Esophagus muscularis mucosa (tissue), 4 donors: ENCODE measurements around the gene PTPRN2. TPM values are rescaled to one million over a fixed set of nuclear protein-coding genes. Genes with fewer than 3 reads are reported as not detected.

ENCODE experiments used
- DNase-seq: peaks from one replicate; pipeline ENCODE4 v3.0.0-alpha.2; 2017; ENCODE audit errors: extremely low spot score
- H3K27ac ChIP-seq, 4 donors: fragments of 200-600 bp; sonication (generic); replicated peaks in 1 of 4; 1 replicate in 3 of 4; 2 replicates in 1 of 4; pipeline ENCODE4 v1.5.1; 2016 to 2019; ENCODE audit warnings: mild to moderate bottlenecking in 1 of 4
- H3K27me3 ChIP-seq, 4 donors: fragments of 200-600 bp; sonication (generic); one replicate each; pipeline versions ENCODE4 v1.5.1 to v1.6.0; 2016 to 2019
- H3K36me3 ChIP-seq, 4 donors: fragments of 200-600 bp; sonication (generic); one replicate each; pipeline ENCODE4 v1.5.1; 2016 to 2019
- H3K4me1 ChIP-seq, 4 donors: fragments of 200-600 bp; sonication (generic); one replicate each; pipeline ENCODE4 v1.5.1; 2016 to 2019
- H3K4me3 ChIP-seq, 4 donors: fragments of 200-600 bp; sonication (generic); 1 replicate in 2 of 4; 2 replicates in 2 of 4; pipeline ENCODE4 v1.5.1; 2016 to 2019; ENCODE audit warnings: mild to moderate bottlenecking in 4 of 4, moderate library complexity in 1 of 4
- H3K9me3 ChIP-seq, 4 donors: fragments of 200-600 bp; sonication (generic); 1 replicate in 3 of 4; 2 replicates in 1 of 4; pipeline ENCODE4 v1.5.1; 2016 to 2019
- CTCF ChIP-seq, 3 experiments: fragments of 200-600 bp in 2 of 3; fragments of 450-650 bp in 1 of 3; sonication (generic) in 2 of 3; IDR thresholded peaks; one replicate each; pipeline ENCODE4 v1.5.1; 2017 to 2019; ENCODE audit warnings: antibody characterized with exemption in 3 of 3, mild to moderate bottlenecking in 2 of 3, moderate library complexity in 1 of 3
- EP300 ChIP-seq: sonication (generic); formaldehyde crosslinking; IDR thresholded peaks from one replicate; pipeline ENCODE4 v1.6.1; 2017; ENCODE audit warnings: antibody characterized with exemption
- POLR2A ChIP-seq: fragments of 450-650 bp; IDR thresholded peaks from one replicate; pipeline ENCODE4 v1.6.1; 2017; ENCODE audit warnings: antibody characterized with exemption, moderate library complexity, mild to moderate bottlenecking, low read depth
- POLR2AphosphoS5 ChIP-seq, 2 donors: sonication (generic); formaldehyde crosslinking; IDR thresholded peaks; one replicate each; pipeline ENCODE4 v1.6.1; 2017; ENCODE audit warnings: antibody characterized with exemption in 2 of 2
- WGBS: methylation state at CpG from one replicate; pipeline ENCODE4 v1.1.5; 2018; 5-methylcytosine and 5-hydroxymethylcytosine counted together
- intact Hi-C: fragments of 100-400 bp; cut with DNase I; formaldehyde crosslinking; loops from one replicate; pipeline ENCODE4 v1.15.1; 2023
- total RNA-seq, 4 donors: library from RNA; depleted of rRNA; stranded (reverse); fragments of >200 nt; gene quantifications; one replicate each; pipeline versions ENCODE4 v1.1.0 to v1.2.1, GENCODE V29; 2016

The PTPRN2 gene
- total RNA-seq, 4 donors from 2014 or later: 2.1 to 3.1 (median 3.1) TPM

- intact Hi-C loops: no loop called here
- DNase-seq: no peak
Observed at GRCh38 chr7:157974678-157975230, 612.9 kb downstream of the PTPRN2 start.

GRCh38 chr7:157973971-157974677 is 613.5 kb downstream of the PTPRN2 start:
- Histone ChIP-seq H3K36me3 (no peaks in the 10 kb centered on the region), H3K4me3 (no peak overlapping the region), H3K9me3 (peaks cover 0 to 30% (median 20%) of the 10 kb centered on the region in 4 donors), H3K27me3 (no peaks in the 10 kb centered on the region), H3K4me1 (no peaks in the 10 kb centered on the region), H3K27ac (no peak overlapping the region)
- no peak for DNase-seq
- WGBS: 95% methylated on average over 23 of the region's 23 CpGs
- TF ChIP-seq POLR2AphosphoS5 (IDR thresholded peaks at IDR 0.05) (no peak), EP300 (no peak), CTCF (IDR thresholded peaks at IDR 0.05) (no peak), POLR2A (no peak)
- intact Hi-C loops: no loop called here

More at GRCh38 chr7:157974678-157975230, 612.9 kb downstream of the PTPRN2 start:
- Histone ChIP-seq H3K27me3 (no peaks in the 10 kb centered on the region), H3K4me1 (no peaks in the 10 kb centered on the region), H3K36me3 (no peaks in the 10 kb centered on the region), H3K4me3 (no peak overlapping the region), H3K27ac (no peak overlapping the region), H3K9me3 (peaks cover 0 to 30% (median 20%) of the 10 kb centered on the region in 4 donors)
- WGBS: 89% methylated on average over 10 of the region's 11 CpGs
- TF ChIP-seq CTCF (IDR thresholded peaks at IDR 0.05) (no peak), EP300 (no peak), POLR2A (no peak), POLR2AphosphoS5 (IDR thresholded peaks at IDR 0.05) (no peak)

GRCh38 chr7:157972914-157973313 is 614.7 kb downstream of the PTPRN2 start:
- 94% methylated on average over 5 of the region's 5 CpGs for WGBS
- no peak for DNase-seq
- TF ChIP-seq POLR2AphosphoS5 (IDR thresholded peaks at IDR 0.05) (no peak), EP300 (no peak), CTCF (IDR thresholded peaks at IDR 0.05) (no peak), POLR2A (no peak)
- H3K4me3 ChIP-seq: no peak overlapping the region
- H3K27ac ChIP-seq: no peak overlapping the region
- intact Hi-C loops: no loop called here
- no peaks in the 10 kb centered on the region for H3K4me1 ChIP-seq
- no peaks in the 10 kb centered on the region for H3K27me3 ChIP-seq
- no peaks in the 10 kb centered on the region for H3K36me3 ChIP-seq
- peaks cover 0 to 30% (median 20%) of the 10 kb centered on the region in 4 donors for H3K9me3 ChIP-seq

DNA sequence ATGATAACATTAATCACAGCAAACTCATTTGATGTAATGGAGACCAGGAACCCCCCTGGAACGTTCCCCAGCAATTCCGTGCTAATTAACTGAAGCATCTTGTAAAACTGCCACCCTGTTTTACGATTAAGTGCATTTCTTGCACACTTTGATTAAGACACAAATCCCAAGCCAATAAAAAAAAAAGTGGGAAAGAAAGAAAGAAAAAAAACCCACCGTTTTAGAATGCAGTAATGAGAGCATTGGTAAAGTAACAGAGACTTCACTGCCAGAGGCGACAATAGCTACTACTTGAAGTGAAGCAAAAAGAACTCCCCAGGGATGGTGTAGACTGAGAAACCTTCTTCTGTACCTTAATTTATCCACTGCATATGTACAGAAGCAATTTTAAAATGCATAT is 616.1 kb downstream of the PTPRN2 start:
- H3K4me1 ChIP-seq: no peaks in the 10 kb centered on the region
- TF ChIP-seq POLR2AphosphoS5 (IDR thresholded peaks at IDR 0.05): no peak
- no peak for TF ChIP-seq EP300
- no peaks in the 10 kb centered on the region for H3K27me3 ChIP-seq
- 79% methylated on average over 5 of the region's 5 CpGs for WGBS
- no peak for DNase-seq
- no peaks in the 10 kb centered on the region for H3K36me3 ChIP-seq
- H3K27ac ChIP-seq: no peak overlapping the region
- no peak overlapping the region for H3K4me3 ChIP-seq
- intact Hi-C loops: no loop called here
- peaks cover 0 to 30% (median 20%) of the 10 kb centered on the region in 4 donors for H3K9me3 ChIP-seq

DNA sequence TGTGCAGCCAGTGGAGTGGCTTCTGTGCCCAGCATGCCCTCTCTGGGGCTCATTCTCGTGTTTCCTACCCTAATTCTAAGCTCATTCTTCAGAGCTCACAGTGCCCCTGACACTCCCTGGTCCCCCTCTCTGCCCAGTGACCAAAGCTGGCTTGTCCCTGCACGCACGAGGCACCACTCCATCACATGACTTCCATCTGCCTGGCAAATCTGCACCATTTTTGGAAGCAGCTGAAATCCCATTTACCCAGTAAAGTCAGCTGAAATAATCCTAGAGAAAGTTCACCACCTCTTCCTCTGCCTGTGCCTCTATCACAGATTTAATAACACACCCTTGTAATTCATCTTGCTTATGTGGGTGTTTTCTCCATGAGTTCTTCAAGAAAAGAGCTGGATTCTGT is 616.9 kb downstream of the PTPRN2 start:
- no peak for TF ChIP-seq CTCF (IDR thresholded peaks at IDR 0.05)
- TF ChIP-seq EP300: no peak
- no peak for TF ChIP-seq POLR2A
- TF ChIP-seq POLR2AphosphoS5 (IDR thresholded peaks at IDR 0.05): no peak
- no peaks in the 10 kb centered on the region for H3K36me3 ChIP-seq
- no peak overlapping the region for H3K4me3 ChIP-seq
- H3K27ac ChIP-seq: no peak overlapping the region
- intact Hi-C loops: no loop called here
- no peaks in the 10 kb centered on the region for H3K4me1 ChIP-seq
- peaks cover 0 to 26% (median 20%) of the 10 kb centered on the region in 4 donors for H3K9me3 ChIP-seq
- WGBS: 43% methylated on average over 3 of the region's 3 CpGs
- no peak for DNase-seq
- H3K27me3 ChIP-seq: no peaks in the 10 kb centered on the region
